Memory B cell (primary cell): Measurements from ENCODE around the gene ST3GAL3.

Experiments used
- ATAC-seq: fragments of 150-1000 bp; cut with Tn5 transposase; 2 replicates; pipeline ENCODE4 v1.10.0; 2021; ENCODE audit warnings: low read depth, mild to moderate bottlenecking, moderate library complexity
- DNase-seq, 2 donors: peaks; one replicate each; pipeline ENCODE4 v3.0.0; 2022; ENCODE audit warnings: low spot score in 2 of 2
- H3K27ac Mint-ChIP-seq: one replicate; pipeline ENCODE4 v1.8.0; 2022; ENCODE audit warnings: mild to moderate bottlenecking, moderate library complexity, mixed read lengths
- H3K27me3 Mint-ChIP-seq: one replicate; pipeline ENCODE4 v1.8.0; 2022; ENCODE audit warnings: mixed read lengths
- H3K36me3 Mint-ChIP-seq: one replicate; pipeline ENCODE4 v1.8.0; 2022; ENCODE audit warnings: mild to moderate bottlenecking, mixed read lengths
- H3K4me1 Mint-ChIP-seq: one replicate; pipeline ENCODE4 v1.8.0; 2022; ENCODE audit warnings: mixed read lengths
- H3K4me3 Mint-ChIP-seq: one replicate; pipeline ENCODE4 v1.8.0; 2022; ENCODE audit warnings: mild to moderate bottlenecking, moderate library complexity, mixed read lengths
- H3K9me3 Mint-ChIP-seq: one replicate; pipeline ENCODE4 v1.8.0; 2022; ENCODE audit warnings: mixed read lengths

The ST3GAL3 gene

GRCh38 chr1:43707190-43708001 lies at the start of gene ST3GAL3:
Gene ST3GAL3, plus strand, starts transcription at chr1:43707536. Its CDS starts 28,727 bp downstream, at chr1:43736263.
- H3K27me3 Mint-ChIP-seq = no peaks in the 10 kb centered on the region

GRCh38 chr1:43659212-43660166 lies 47.8 kb upstream of the ST3GAL3 start:
- Mint-ChIP-seq H3K4me3 (no peak overlapping the region), H3K36me3 (peaks cover 29% of the 10 kb centered on the region), H3K27me3 (no peaks in the 10 kb centered on the region), H3K9me3 (no peaks in the 10 kb centered on the region), H3K27ac (no peak overlapping the region), H3K4me1 (peaks cover 8% of the 10 kb centered on the region)
- ATAC-seq (no peak), DNase-seq (no peak)

More at GRCh38 chr1:43707190-43708001, at the start of gene ST3GAL3:
- peak; percentile 95 for ATAC-seq
- Mint-ChIP-seq H3K4me3 (peak within 1 kb of the TSS; percentile 86), H3K27ac (peak within 1 kb of the TSS; percentile 41), H3K9me3 (no peaks in the 10 kb centered on the region), H3K4me1 (peaks cover 22% of the 10 kb centered on the region), H3K36me3 (peaks cover 17% of the 10 kb centered on the region)
- DNase-seq = peak; percentile 83 to 84

- Mint-ChIP-seq H3K4me3 (no peak overlapping the region), H3K27ac (no peak overlapping the region), H3K9me3 (no peaks in the 10 kb centered on the region), H3K4me1 (peaks cover 7% of the 10 kb centered on the region), H3K27me3 (no peaks in the 10 kb centered on the region), H3K36me3 (peaks cover 29% of the 10 kb centered on the region)
- DNase-seq (no peak), ATAC-seq (no peak)
These were observed 47.0 kb upstream of the ST3GAL3 start for GRCh38 chr1:43660355-43660754.

GRCh38 chr1:43664369-43664768 lies 43.0 kb upstream of the ST3GAL3 start:
- Mint-ChIP-seq H3K9me3 (no peaks in the 10 kb centered on the region), H3K27ac (no peak overlapping the region), H3K4me1 (peaks cover 9% of the 10 kb centered on the region), H3K27me3 (no peaks in the 10 kb centered on the region), H3K4me3 (no peak overlapping the region), H3K36me3 (peaks cover 47% of the 10 kb centered on the region)
- DNase-seq (no peak), ATAC-seq (no peak)

GRCh38 chr1:43666608-43667007 lies 40.7 kb upstream of the ST3GAL3 start:
- H3K36me3 Mint-ChIP-seq = peaks cover 47% of the 10 kb centered on the region
- H3K27ac Mint-ChIP-seq = no peak overlapping the region
- no peaks in the 10 kb centered on the region for H3K27me3 Mint-ChIP-seq
- H3K4me3 Mint-ChIP-seq = no peak overlapping the region
- H3K4me1 Mint-ChIP-seq = peaks cover 8% of the 10 kb centered on the region
- DNase-seq (no peak), ATAC-seq (no peak)
- no peaks in the 10 kb centered on the region for H3K9me3 Mint-ChIP-seq

- Mint-ChIP-seq H3K27ac (peak overlapping the region; percentile 75), H3K36me3 (peaks cover 50% of the 10 kb centered on the region), H3K27me3 (no peaks in the 10 kb centered on the region)
These were observed 38.4 kb upstream of the ST3GAL3 start for GRCh38 chr1:43668956-43669355.

GRCh38 chr1:43669878-43670277 lies 37.5 kb upstream of the ST3GAL3 start:
- H3K9me3 Mint-ChIP-seq = no peaks in the 10 kb centered on the region
- H3K27ac Mint-ChIP-seq = no peak overlapping the region
- ATAC-seq (no peak), DNase-seq (no peak)
- H3K27me3 Mint-ChIP-seq = no peaks in the 10 kb centered on the region
- peaks cover 9% of the 10 kb centered on the region for H3K4me1 Mint-ChIP-seq
- H3K4me3 Mint-ChIP-seq = no peak overlapping the region
- H3K36me3 Mint-ChIP-seq = peaks cover 48% of the 10 kb centered on the region

More at GRCh38 chr1:43668956-43669355, 38.4 kb upstream of the ST3GAL3 start:
- H3K9me3 Mint-ChIP-seq = no peaks in the 10 kb centered on the region
- DNase-seq = no peak
- no peak for ATAC-seq
- no peak overlapping the region for H3K4me3 Mint-ChIP-seq
- peaks cover 10% of the 10 kb centered on the region for H3K4me1 Mint-ChIP-seq

GRCh38 chr1:43671193-43671592 lies 36.1 kb upstream of the ST3GAL3 start:
- Mint-ChIP-seq H3K36me3 (peaks cover 53% of the 10 kb centered on the region), H3K4me1 (peaks cover 16% of the 10 kb centered on the region), H3K9me3 (no peaks in the 10 kb centered on the region), H3K27ac (no peak overlapping the region), H3K4me3 (no peak overlapping the region), H3K27me3 (no peaks in the 10 kb centered on the region)
- DNase-seq (no peak), ATAC-seq (no peak)

- DNase-seq (no peak), ATAC-seq (no peak)
- Mint-ChIP-seq H3K4me1 (peaks cover 16% of the 10 kb centered on the region), H3K36me3 (peaks cover 50% of the 10 kb centered on the region), H3K27ac (no peak overlapping the region), H3K27me3 (no peaks in the 10 kb centered on the region), H3K9me3 (no peaks in the 10 kb centered on the region), H3K4me3 (no peak overlapping the region)
These were observed 35.6 kb upstream of the ST3GAL3 start for GRCh38 chr1:43671626-43672330.

- no peak for ATAC-seq
These were observed 34.1 kb upstream of the ST3GAL3 start for GRCh38 chr1:43673261-43673660.

GRCh38 chr1:43678940-43679339 lies 28.4 kb upstream of the ST3GAL3 start:
- Mint-ChIP-seq H3K9me3 (no peaks in the 10 kb centered on the region), H3K4me1 (peaks cover 17% of the 10 kb centered on the region), H3K4me3 (no peak overlapping the region), H3K27me3 (no peaks in the 10 kb centered on the region), H3K36me3 (peaks cover 32% of the 10 kb centered on the region), H3K27ac (peak overlapping the region; percentile 64)
- no peak for DNase-seq
- ATAC-seq = no peak

More at GRCh38 chr1:43673261-43673660, 34.1 kb upstream of the ST3GAL3 start:
- no peak overlapping the region for H3K27ac Mint-ChIP-seq
- H3K36me3 Mint-ChIP-seq = peaks cover 50% of the 10 kb centered on the region
- no peaks in the 10 kb centered on the region for H3K27me3 Mint-ChIP-seq
- no peak overlapping the region for H3K4me3 Mint-ChIP-seq
- DNase-seq = no peak
- no peaks in the 10 kb centered on the region for H3K9me3 Mint-ChIP-seq
- peaks cover 22% of the 10 kb centered on the region for H3K4me1 Mint-ChIP-seq

- Mint-ChIP-seq H3K4me1 (peaks cover 6% of the 10 kb centered on the region), H3K4me3 (no peak overlapping the region), H3K36me3 (peaks cover 33% of the 10 kb centered on the region), H3K27ac (peak overlapping the region; percentile 50), H3K9me3 (no peaks in the 10 kb centered on the region), H3K27me3 (no peaks in the 10 kb centered on the region)
- DNase-seq (no peak), ATAC-seq (no peak)
These were observed 23.8 kb upstream of the ST3GAL3 start for GRCh38 chr1:43683560-43683959.

- Mint-ChIP-seq H3K9me3 (no peaks in the 10 kb centered on the region), H3K4me1 (peaks cover 3% of the 10 kb centered on the region), H3K27ac (no peak overlapping the region), H3K36me3 (peaks cover 36% of the 10 kb centered on the region), H3K4me3 (no peak overlapping the region), H3K27me3 (no peaks in the 10 kb centered on the region)
- DNase-seq (no peak), ATAC-seq (no peak)
These were observed 20.5 kb upstream of the ST3GAL3 start for GRCh38 chr1:43686801-43687200.
